ENCODE measurements around the gene GPM6B.

The GPM6B gene

DNA sequence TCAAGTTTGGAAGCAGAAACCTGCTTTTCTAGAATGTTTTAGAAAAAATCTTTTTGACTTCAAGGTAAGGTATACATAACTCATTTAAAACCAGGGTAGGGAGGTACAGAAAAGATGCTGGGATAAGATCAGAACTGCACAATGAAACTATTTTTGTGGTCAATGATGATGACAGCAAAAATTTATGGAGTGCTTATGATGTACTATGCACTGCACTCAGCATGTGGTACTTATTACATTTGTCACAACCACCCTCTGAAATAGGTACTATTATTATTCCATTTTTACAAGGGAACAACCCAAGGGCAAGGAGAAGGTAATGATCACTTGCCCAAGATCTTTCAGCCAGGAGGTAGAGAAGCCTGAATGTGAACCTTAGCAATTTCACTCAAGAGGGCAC is 8.0 kb downstream of the GPM6B start:
- Histone ChIP-seq H4K20me1 (ENCODE audit: insufficient read depth, low read length) (no peaks in the 10 kb centered on the region), H3K27me3 (replicated peaks; ENCODE audit: insufficient read depth, low read length) (no peaks in the 10 kb centered on the region), H2AFZ (ENCODE audit: low read length) (no peak overlapping the region), H3K4me3 (ENCODE audit: low read length) (no peak overlapping the region), H3K9me3 (replicated peaks; ENCODE audit: insufficient read depth, low read length) (no peaks in the 10 kb centered on the region), H3K9ac (ENCODE audit: low read length) (no peak overlapping the region), H3K9me2 (replicated peaks; ENCODE audit: insufficient read depth, low read length) (no peaks in the 10 kb centered on the region), H3K27ac (ENCODE audit: low read length) (peak overlapping the region; percentile 63; the same call in 1 of the 2 replicates), H3K79me2 (ENCODE audit: low read length) (no peaks in the 10 kb centered on the region), H3K4me2 (ENCODE audit: low read depth, low read length) (no peak overlapping the region), H3K36me3 (replicated peaks; ENCODE audit: insufficient read depth, low read length) (no peaks in the 10 kb centered on the region), H3K4me1 (ENCODE audit: low read length) (peaks cover 13% of the 10 kb centered on the region), H3F3A (ENCODE audit: insufficient read depth, low read length) (no peaks in the 10 kb centered on the region)
- TF ChIP-seq, protein P1, sequence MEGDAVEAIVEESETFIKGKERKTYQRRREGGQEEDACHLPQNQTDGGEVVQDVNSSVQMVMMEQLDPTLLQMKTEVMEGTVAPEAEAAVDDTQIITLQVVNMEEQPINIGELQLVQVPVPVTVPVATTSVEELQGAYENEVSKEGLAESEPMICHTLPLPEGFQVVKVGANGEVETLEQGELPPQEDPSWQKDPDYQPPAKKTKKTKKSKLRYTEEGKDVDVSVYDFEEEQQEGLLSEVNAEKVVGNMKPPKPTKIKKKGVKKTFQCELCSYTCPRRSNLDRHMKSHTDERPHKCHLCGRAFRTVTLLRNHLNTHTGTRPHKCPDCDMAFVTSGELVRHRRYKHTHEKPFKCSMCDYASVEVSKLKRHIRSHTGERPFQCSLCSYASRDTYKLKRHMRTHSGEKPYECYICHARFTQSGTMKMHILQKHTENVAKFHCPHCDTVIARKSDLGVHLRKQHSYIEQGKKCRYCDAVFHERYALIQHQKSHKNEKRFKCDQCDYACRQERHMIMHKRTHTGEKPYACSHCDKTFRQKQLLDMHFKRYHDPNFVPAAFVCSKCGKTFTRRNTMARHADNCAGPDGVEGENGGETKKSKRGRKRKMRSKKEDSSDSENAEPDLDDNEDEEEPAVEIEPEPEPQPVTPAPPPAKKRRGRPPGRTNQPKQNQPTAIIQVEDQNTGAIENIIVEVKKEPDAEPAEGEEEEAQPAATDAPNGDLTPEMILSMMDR (IDR thresholded peaks at IDR 0.05; ENCODE audit: low read length), result no peak
- TF ChIP-seq EZH2 (optimal IDR thresholded peaks at IDR 0.05; ENCODE audit: low read depth, low read length), result no peak
- no peak for TF ChIP-seq EZH2phosphoT487 (IDR thresholded peaks at IDR 0.05; ENCODE audit: low read length)
- peak; percentile 18 for DNase-seq

DNA sequence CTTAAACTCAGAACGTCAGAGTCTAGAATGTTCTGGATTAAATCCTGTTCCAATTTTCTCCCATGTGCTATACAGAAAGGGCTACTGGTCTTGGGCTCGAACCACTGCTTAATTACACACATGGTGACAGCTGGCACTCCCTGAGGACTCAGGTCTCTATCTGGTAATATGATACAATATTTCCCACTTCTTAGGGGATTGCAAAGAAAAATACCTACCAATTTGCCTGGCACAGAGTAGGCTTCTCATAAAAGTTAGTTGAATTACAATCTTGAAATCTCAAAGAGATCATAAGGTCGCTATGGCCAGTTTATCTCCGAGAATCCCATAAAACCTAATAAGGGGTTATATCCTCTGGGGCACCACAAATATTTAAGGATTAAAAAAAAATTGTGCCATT is 8.6 kb downstream of the GPM6B start:
- TF ChIP-seq EZH2 (optimal IDR thresholded peaks at IDR 0.05; ENCODE audit: low read depth, low read length), result no peak
- TF ChIP-seq, protein P1 (IDR thresholded peaks at IDR 0.05; ENCODE audit: low read length), result no peak
- H3F3A ChIP-seq (ENCODE audit: insufficient read depth, low read length), result no peaks in the 10 kb centered on the region
- H2AFZ ChIP-seq (ENCODE audit: low read length), result peak overlapping the region; percentile 42
- no peaks in the 10 kb centered on the region for H3K79me2 ChIP-seq (ENCODE audit: low read length)
- H3K4me1 ChIP-seq (ENCODE audit: low read length), result peaks cover 13% of the 10 kb centered on the region
- no peaks in the 10 kb centered on the region for H3K9me3 ChIP-seq (replicated peaks; ENCODE audit: insufficient read depth, low read length)
- peak overlapping the region; percentile 26; the same call in 1 of the 2 replicates for H3K4me3 ChIP-seq (ENCODE audit: low read length)
- peak overlapping the region; percentile 63; the same call in 1 of the 2 replicates for H3K27ac ChIP-seq (ENCODE audit: low read length)
- H3K9me2 ChIP-seq (replicated peaks; ENCODE audit: insufficient read depth, low read length), result no peaks in the 10 kb centered on the region
- H4K20me1 ChIP-seq (ENCODE audit: insufficient read depth, low read length), result no peaks in the 10 kb centered on the region
- no peaks in the 10 kb centered on the region for H3K27me3 ChIP-seq (replicated peaks; ENCODE audit: insufficient read depth, low read length)
- H3K9ac ChIP-seq (ENCODE audit: low read length), result no peak overlapping the region
- H3K36me3 ChIP-seq (replicated peaks; ENCODE audit: insufficient read depth, low read length), result no peaks in the 10 kb centered on the region
- peak overlapping the region; percentile 26; the same call in 1 of the 2 replicates for H3K4me2 ChIP-seq (ENCODE audit: low read depth, low read length)
- DNase-seq, result no peak

DNA sequence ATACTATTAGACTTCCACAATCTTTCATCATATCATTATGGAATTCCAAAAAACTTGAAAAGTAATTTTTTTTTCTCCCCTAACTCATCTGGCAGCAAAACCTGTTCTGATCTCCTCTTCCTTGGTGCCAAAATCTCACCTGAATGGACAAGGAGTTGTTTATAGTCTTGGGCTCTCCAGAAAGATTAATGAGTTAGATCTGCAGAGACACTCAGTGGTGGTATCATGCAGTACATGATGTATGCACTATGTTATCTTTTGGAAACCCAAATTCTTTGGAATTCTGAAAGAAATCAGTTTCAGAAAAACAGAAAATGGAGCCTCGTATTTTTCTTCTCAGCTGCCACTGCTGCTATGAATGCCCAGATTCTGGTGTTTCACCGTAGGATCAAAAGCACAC is 11.7 kb downstream of the GPM6B start:
- no peak overlapping the region for H2AFZ ChIP-seq (ENCODE audit: low read length)
- H3K4me2 ChIP-seq (ENCODE audit: low read depth, low read length), result no peak overlapping the region
- H3K79me2 ChIP-seq (ENCODE audit: low read length), result no peaks in the 10 kb centered on the region
- H4K20me1 ChIP-seq (ENCODE audit: insufficient read depth, low read length), result no peaks in the 10 kb centered on the region
- no peaks in the 10 kb centered on the region for H3F3A ChIP-seq (ENCODE audit: insufficient read depth, low read length)
- no peak overlapping the region for H3K27ac ChIP-seq (ENCODE audit: low read length)
- peaks cover 13% of the 10 kb centered on the region for H3K4me1 ChIP-seq (ENCODE audit: low read length)
- no peak for DNase-seq
- H3K9me2 ChIP-seq (replicated peaks; ENCODE audit: insufficient read depth, low read length), result no peaks in the 10 kb centered on the region
- H3K9me3 ChIP-seq (replicated peaks; ENCODE audit: insufficient read depth, low read length), result no peaks in the 10 kb centered on the region
- H3K27me3 ChIP-seq (replicated peaks; ENCODE audit: insufficient read depth, low read length), result no peaks in the 10 kb centered on the region
- no peaks in the 10 kb centered on the region for H3K36me3 ChIP-seq (replicated peaks; ENCODE audit: insufficient read depth, low read length)
- H3K9ac ChIP-seq (ENCODE audit: low read length), result no peak overlapping the region
- H3K4me3 ChIP-seq (ENCODE audit: low read length), result no peak overlapping the region
- TF ChIP-seq, protein P1 (IDR thresholded peaks at IDR 0.05; ENCODE audit: low read length), result 0 out of 2 replicates have a peak, but pooled peaks have one; percentile 8
- TF ChIP-seq EZH2phosphoT487 (IDR thresholded peaks at IDR 0.05; ENCODE audit: low read length), result no peak
